ENCODE measurements around the gene CDCA4.

The CDCA4 gene

GRCh38 chr14:104972301-104973134, 48.4 kb downstream of the CDCA4 start:
- DNase-seq = no peak

GRCh38 chr14:104971447-104972240, 49.2 kb downstream of the CDCA4 start:
- DNase-seq = no peak

GRCh38 chr14:104970231-104971068, 50.4 kb downstream of the CDCA4 start:
- no peak for DNase-seq

GRCh38 chr14:104969741-104970230, 51.1 kb downstream of the CDCA4 start:
- no peak for DNase-seq

GRCh38 chr14:104968541-104969401, 52.1 kb downstream of the CDCA4 start:
- no peak for DNase-seq

GRCh38 chr14:104968153-104968527, 52.7 kb downstream of the CDCA4 start:
- DNase-seq = no peak

- DNase-seq = no peak
Measured at GRCh38 chr14:104967386-104968152, 53.3 kb downstream of the CDCA4 start.

- DNase-seq = no peak
Measured at GRCh38 chr14:104966981-104967385, 53.9 kb downstream of the CDCA4 start.

- no peak for DNase-seq
Measured at GRCh38 chr14:104966261-104966865, 54.5 kb downstream of the CDCA4 start.

GRCh38 chr14:104965561-104966231, 55.2 kb downstream of the CDCA4 start:
- DNase-seq = no peak

- no peak for DNase-seq
Measured at GRCh38 chr14:104964546-104964945, 56.3 kb downstream of the CDCA4 start.
